ENCODE results near the gene ACBD4. TPM values are rescaled to one million over a fixed set of nuclear protein-coding genes. Genes with fewer than 3 reads are reported as not detected.

ACBD4 gene
- total and polyA plus RNA-seq, 10 of the 15 experiments (the other 5 are each of a cell fraction or from before 2014, with no cell fraction given), result 0.20 to 13.8 (median 6.9) TPM

DNA sequence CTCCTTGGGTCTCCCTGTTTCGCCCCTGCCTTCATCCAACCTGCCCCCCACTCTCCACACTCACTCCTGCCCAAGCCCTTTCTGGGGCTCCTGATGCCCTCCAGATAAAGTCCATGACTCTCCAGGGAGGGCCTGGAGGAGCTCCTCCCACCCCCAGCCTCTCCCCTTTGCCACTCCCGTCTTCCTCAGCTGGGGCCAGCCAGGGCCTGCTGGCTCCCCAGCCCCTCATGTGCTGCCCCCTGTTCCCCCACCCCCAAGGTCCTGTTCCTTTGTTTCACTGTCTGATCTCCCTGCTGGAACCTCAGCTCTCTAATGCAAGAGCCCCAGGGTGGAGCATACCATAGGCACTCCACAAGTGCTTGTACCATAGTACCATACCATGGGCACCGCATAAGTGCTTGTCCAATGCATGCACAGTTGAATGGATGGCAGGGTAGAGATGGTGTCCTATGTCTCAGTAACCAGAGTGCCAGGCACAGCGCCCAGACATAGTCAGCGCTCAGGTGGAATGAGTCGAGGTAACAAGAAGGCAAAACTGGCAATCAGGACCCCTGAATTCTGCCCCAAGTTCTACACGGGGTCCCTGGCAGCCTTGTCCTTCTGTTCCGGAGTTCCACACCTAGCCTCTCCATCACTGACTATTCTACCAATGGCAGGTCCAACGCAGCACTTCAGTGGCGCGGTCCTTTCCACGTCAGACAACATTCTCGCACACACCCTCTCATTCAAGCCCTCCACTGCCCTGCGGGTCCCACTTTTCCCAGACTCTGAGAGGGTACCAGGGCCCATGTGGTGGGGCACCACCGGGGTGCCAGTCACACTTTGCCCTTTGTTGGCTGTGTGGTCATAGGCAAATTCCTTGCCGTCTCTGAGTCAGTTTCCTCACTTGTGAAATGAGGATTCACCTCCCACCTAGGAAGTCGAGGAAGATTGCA is 4.5 kb upstream of the ACBD4 start:
- Histone ChIP-seq H3K9me3 (replicated peaks; ENCODE audit: control insufficient read depth, insufficient read depth, low read length) (no peaks in the 10 kb centered on the region), H3K36me3 (ENCODE audit: control insufficient read depth in 2 of 2, insufficient read depth in 2 of 2, low read length in 1 of 2) (no peaks in the 10 kb centered on the region), H3K4me1 (ENCODE audit: control insufficient read depth, insufficient read depth, low read length) (no peaks in the 10 kb centered on the region), H3K27me3 (replicated peaks in 1 of 2; ENCODE audit: control insufficient read depth in 2 of 2, insufficient read depth in 2 of 2, low read length in 1 of 2) (no peaks in the 10 kb centered on the region), H3K79me2 (ENCODE audit: control insufficient read depth, insufficient read depth, low read length) (peaks cover 3% of the 10 kb centered on the region; the same call in 1 of the 2 replicates), H4K20me1 (ENCODE audit: control insufficient read depth, insufficient read depth) (no peaks in the 10 kb centered on the region), H3K9ac (ENCODE audit: control insufficient read depth, insufficient read depth, low read length) (no peak overlapping the region), H3K4me3 (no peak overlapping the region), H2AFZ (ENCODE audit: control insufficient read depth, low read depth, low read length) (no peak overlapping the region), H3K4me2 (ENCODE audit: control insufficient read depth, insufficient read depth) (no peak overlapping the region), H3K27ac (ENCODE audit: control insufficient read depth, insufficient read depth) (no peak overlapping the region)
- no peak for FAIRE-seq
- 37% methylated on average over 17 of the region's 17 CpGs for WGBS (ENCODE audit: insufficient coverage, insufficient replicate concordance, low lambda C conversion rate, missing lambda C conversion rate)
- DNase-seq (ENCODE audit: low read depth, low spot score), result no peak
- ChIA-PET CTCF (interaction anchor here (0.9 to 9.4 kb wide), 8 partner anchors 17 to 356 kb away, joined by 3 to 82 read pairs (median 4); partner anchors contain the start of gene HEXIM1), POLR2A (interaction anchor here (0.6 kb wide), 2 partner anchors 13 to 68 kb away, joined by 3 read pairs; no protein-coding TSS in a partner anchor), RAD21 (ENCODE audit: unreplicated experiment) (no interaction called here), SMC1A (ENCODE audit: uncharacterized antibody, unreplicated experiment) (interaction anchor here (0.8 kb wide), 1 partner anchor 31 kb away, joined by 3 read pairs; no protein-coding TSS in a partner anchor)
- TF ChIP-seq, protein P1, sequence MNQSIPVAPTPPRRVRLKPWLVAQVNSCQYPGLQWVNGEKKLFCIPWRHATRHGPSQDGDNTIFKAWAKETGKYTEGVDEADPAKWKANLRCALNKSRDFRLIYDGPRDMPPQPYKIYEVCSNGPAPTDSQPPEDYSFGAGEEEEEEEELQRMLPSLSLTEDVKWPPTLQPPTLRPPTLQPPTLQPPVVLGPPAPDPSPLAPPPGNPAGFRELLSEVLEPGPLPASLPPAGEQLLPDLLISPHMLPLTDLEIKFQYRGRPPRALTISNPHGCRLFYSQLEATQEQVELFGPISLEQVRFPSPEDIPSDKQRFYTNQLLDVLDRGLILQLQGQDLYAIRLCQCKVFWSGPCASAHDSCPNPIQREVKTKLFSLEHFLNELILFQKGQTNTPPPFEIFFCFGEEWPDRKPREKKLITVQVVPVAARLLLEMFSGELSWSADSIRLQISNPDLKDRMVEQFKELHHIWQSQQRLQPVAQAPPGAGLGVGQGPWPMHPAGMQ (IDR thresholded peaks at IDR 0.05; ENCODE audit: borderline replicate concordance), result no peak
- TF ChIP-seq SRF (IDR thresholded peaks at IDR 0.05; ENCODE audit: low read depth in 2 of 2, low read length in 2 of 2) (no peak), STAT1 (conservative IDR thresholded peaks at IDR 0.05) (no peak), PAX8 (IDR thresholded peaks at IDR 0.05) (no peak), RUNX3 (IDR thresholded peaks at IDR 0.05; ENCODE audit: low read length) (no peak), STAT3 (IDR thresholded peaks at IDR 0.05; ENCODE audit: low read depth, low read length) (no peak), GABPA (IDR thresholded peaks at IDR 0.05; ENCODE audit: low read depth) (no peak), NBN (IDR thresholded peaks at IDR 0.05) (no peak), ZNF592 (IDR thresholded peaks at IDR 0.05) (no peak), SIX5 (IDR thresholded peaks at IDR 0.05; ENCODE audit: low read depth, low read length, severe bottlenecking) (no peak), BCL11A (IDR thresholded peaks at IDR 0.05; ENCODE audit: low read depth, low read length) (no peak), EGR1 (IDR thresholded peaks at IDR 0.05; ENCODE audit: borderline replicate concordance in 1 of 2, low read depth in 2 of 2, low read length in 2 of 2) (no peak)
- TF ChIP-seq, protein P2, sequence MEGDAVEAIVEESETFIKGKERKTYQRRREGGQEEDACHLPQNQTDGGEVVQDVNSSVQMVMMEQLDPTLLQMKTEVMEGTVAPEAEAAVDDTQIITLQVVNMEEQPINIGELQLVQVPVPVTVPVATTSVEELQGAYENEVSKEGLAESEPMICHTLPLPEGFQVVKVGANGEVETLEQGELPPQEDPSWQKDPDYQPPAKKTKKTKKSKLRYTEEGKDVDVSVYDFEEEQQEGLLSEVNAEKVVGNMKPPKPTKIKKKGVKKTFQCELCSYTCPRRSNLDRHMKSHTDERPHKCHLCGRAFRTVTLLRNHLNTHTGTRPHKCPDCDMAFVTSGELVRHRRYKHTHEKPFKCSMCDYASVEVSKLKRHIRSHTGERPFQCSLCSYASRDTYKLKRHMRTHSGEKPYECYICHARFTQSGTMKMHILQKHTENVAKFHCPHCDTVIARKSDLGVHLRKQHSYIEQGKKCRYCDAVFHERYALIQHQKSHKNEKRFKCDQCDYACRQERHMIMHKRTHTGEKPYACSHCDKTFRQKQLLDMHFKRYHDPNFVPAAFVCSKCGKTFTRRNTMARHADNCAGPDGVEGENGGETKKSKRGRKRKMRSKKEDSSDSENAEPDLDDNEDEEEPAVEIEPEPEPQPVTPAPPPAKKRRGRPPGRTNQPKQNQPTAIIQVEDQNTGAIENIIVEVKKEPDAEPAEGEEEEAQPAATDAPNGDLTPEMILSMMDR (IDR thresholded peaks at IDR 0.05 in 2 of 3, conservative IDR thresholded peaks at IDR 0.05 in 1 of 3; ENCODE audit: control insufficient read depth in 2 of 3, extremely low read depth in 1 of 3, insufficient read depth in 1 of 3, low read depth in 3 of 3, low read length in 3 of 3), result no peak
- ATAC-seq, result no peak
- in situ Hi-C loops (cut with MboI) (no loop called here), intact Hi-C loops (cut with micrococcal nuclease; ENCODE audit: unreplicated experiment) (no loop called here)
- no TSS peak for BruUV-seq (replicated peaks)

All from GM12878 (cell line).